RWPE2 (cell line): Measurements from ENCODE around the gene CATSPERB.

ENCODE experiments used
- ATAC-seq: fragments of 200-7000 bp; cut with Tn5 transposase; 3 replicates; pipeline ENCODE4 v1.9.1; 2021; ENCODE audit warnings: low read depth
- DNase-seq: peaks from one replicate; pipeline ENCODE4 v3.0.0-alpha.2; 2020; ENCODE audit warnings: low spot score
- H3K27ac ChIP-seq: fragments of 450-650 bp; 2 replicates; pipeline ENCODE4 v1.5.1; 2017; ENCODE audit warnings: mild to moderate bottlenecking; ENCODE audit not compliant: poor library complexity, severe bottlenecking
- H3K27me3 ChIP-seq: fragments of 250-450 bp; sonication (Bioruptor Pico); 2 replicates; pipeline ENCODE4 v1.5.1; 2021; ENCODE audit warnings: mild to moderate bottlenecking, moderate library complexity; ENCODE audit not compliant: insufficient read depth, poor library complexity, severe bottlenecking
- H3K36me3 ChIP-seq: fragments of 250-450 bp; sonication (Bioruptor Pico); 2 replicates; pipeline ENCODE4 v1.5.1; 2020; ENCODE audit warnings: low read depth, mild to moderate bottlenecking, moderate library complexity
- H3K4me1 ChIP-seq: fragments of 250-450 bp; sonication (Bioruptor Pico); 2 replicates; pipeline ENCODE4 v1.5.1; 2021; ENCODE audit warnings: mild to moderate bottlenecking, moderate library complexity; ENCODE audit not compliant: insufficient read depth, poor library complexity, severe bottlenecking
- H3K4me3 ChIP-seq: fragments of 250-450 bp; sonication (Bioruptor Pico); 2 replicates; pipeline ENCODE4 v1.5.1; 2021; ENCODE audit warnings: mild to moderate bottlenecking, moderate library complexity; ENCODE audit not compliant: severe bottlenecking
- H3K9me3 ChIP-seq: fragments of 250-450 bp; sonication (Bioruptor Pico); 2 replicates; pipeline ENCODE4 v1.5.1; 2021; ENCODE audit warnings: mild to moderate bottlenecking, moderate library complexity; ENCODE audit not compliant: severe bottlenecking
- CTCF ChIP-seq: fragments of 450-650 bp; IDR thresholded peaks from one replicate; pipeline ENCODE4 v1.5.1; 2017; ENCODE audit warnings: mild to moderate bottlenecking, moderate library complexity; ENCODE audit not compliant: poor library complexity, severe bottlenecking

The CATSPERB gene

GRCh38 chr14:91737619-91738018 is 5.7 kb upstream of the CATSPERB start:
- Histone ChIP-seq H3K9me3 (no peaks in the 10 kb centered on the region), H3K36me3 (no peaks in the 10 kb centered on the region), H3K27ac (no peak overlapping the region), H3K4me1 (no peaks in the 10 kb centered on the region), H3K4me3 (no peak overlapping the region), H3K27me3 (no peaks in the 10 kb centered on the region)
- no peak for DNase-seq
- TF ChIP-seq CTCF: no peak
- ATAC-seq: peak; percentile 35; the same call in 1 of the 3 replicates

- no peak for ATAC-seq
These were observed 1.1 kb upstream of the CATSPERB start for GRCh38 chr14:91732859-91733477.

GRCh38 chr14:91732439-91732838 is 553 bp upstream of the CATSPERB start:
- H3K27me3 ChIP-seq: no peaks in the 10 kb centered on the region
- DNase-seq (no peak), ATAC-seq (no peak)
- H3K36me3 ChIP-seq: no peaks in the 10 kb centered on the region
- no peaks in the 10 kb centered on the region for H3K4me1 ChIP-seq
- H3K9me3 ChIP-seq: no peaks in the 10 kb centered on the region
- H3K4me3 ChIP-seq: no peak overlapping the region
- no peak for TF ChIP-seq CTCF
- no peak overlapping the region for H3K27ac ChIP-seq

More at GRCh38 chr14:91732859-91733477, 1.1 kb upstream of the CATSPERB start:
- no peak for DNase-seq
- Histone ChIP-seq H3K4me1 (no peaks in the 10 kb centered on the region), H3K4me3 (no peak overlapping the region), H3K27me3 (no peaks in the 10 kb centered on the region), H3K27ac (no peak overlapping the region), H3K36me3 (no peaks in the 10 kb centered on the region), H3K9me3 (no peaks in the 10 kb centered on the region)
- TF ChIP-seq CTCF: no peak

GRCh38 chr14:91731018-91731417 is 868 bp downstream of the CATSPERB start:
- TF ChIP-seq CTCF: no peak
- no peaks in the 10 kb centered on the region for H3K9me3 ChIP-seq
- no peak overlapping the region for H3K4me3 ChIP-seq
- H3K27ac ChIP-seq: no peak overlapping the region
- DNase-seq: no peak
- H3K36me3 ChIP-seq: no peaks in the 10 kb centered on the region
- H3K4me1 ChIP-seq: no peaks in the 10 kb centered on the region
- no peaks in the 10 kb centered on the region for H3K27me3 ChIP-seq
- ATAC-seq: no peak

GRCh38 chr14:91729756-91730155 is 2.1 kb downstream of the CATSPERB start:
- DNase-seq: no peak
- ATAC-seq: no peak
- Histone ChIP-seq H3K36me3 (no peaks in the 10 kb centered on the region), H3K27me3 (no peaks in the 10 kb centered on the region), H3K9me3 (no peaks in the 10 kb centered on the region), H3K27ac (no peak overlapping the region), H3K4me1 (no peaks in the 10 kb centered on the region), H3K4me3 (no peak overlapping the region)
- TF ChIP-seq CTCF: no peak
